ENCODE results near the gene MAD1L1. TPM values are rescaled to one million over a fixed set of nuclear protein-coding genes. Genes with fewer than 3 reads are reported as not detected.
A peak's percentile ranks its signal among the peaks of the same experiment; 100 is the strongest.

Gene MAD1L1
- total and polyA plus RNA-seq, 2 of the 13 experiments (the other 11 are each of a cell fraction or from before 2014, with no cell fraction given) = 17.4 to 64.7 TPM

DNA sequence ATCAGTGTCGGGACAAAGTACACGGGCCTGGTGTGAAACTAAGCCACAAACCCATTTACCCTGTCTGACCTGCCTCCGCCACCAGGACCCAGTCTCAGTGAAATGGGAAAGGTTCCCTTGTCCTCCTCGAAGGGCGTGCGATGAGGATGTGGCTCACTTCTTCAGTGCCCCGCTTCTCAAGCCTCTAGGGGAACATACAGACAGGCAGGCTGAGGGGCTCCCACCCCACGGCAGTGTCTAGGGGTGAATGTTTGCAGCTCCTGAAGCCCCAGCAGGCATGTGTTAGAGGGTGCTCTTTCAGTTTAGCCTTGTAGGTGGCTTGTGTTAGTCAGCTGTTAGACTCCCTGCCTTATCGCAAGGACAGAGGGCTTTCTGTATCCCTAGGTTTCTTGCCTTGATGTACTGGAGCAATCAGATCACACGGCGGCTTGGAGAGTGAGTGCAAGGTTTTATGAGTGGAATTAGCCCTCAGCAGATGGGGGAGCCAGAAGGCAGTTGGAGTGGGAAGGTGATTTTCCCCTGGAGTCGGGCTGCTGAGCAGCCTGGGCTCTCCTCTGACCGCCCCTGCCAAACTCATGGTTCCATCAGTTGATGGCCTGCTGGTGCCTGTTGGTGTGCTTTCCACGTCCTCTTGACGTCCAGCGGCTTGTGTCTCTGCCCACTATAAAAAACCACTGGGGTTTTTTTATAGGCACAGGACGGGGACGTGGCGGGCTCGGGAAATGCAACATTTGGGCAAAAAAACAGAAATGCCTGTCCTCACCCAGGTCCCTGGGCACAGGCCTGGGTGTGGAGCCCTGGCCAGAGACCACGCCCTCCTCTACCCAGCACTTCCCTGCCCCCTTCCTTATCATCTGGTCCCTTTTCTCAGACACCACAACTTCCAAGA, 10.0 kb upstream of the MAD1L1 start:
- intact Hi-C loops (cut with micrococcal nuclease; ENCODE audit: unreplicated experiment) (loop anchor here (2.0 to 10.0 kb wide), 2 partner anchors 72 to 112 kb away; partner anchors contain the start of genes EIF3B and SNX8), in situ Hi-C loops (cut with HindIII; ENCODE audit: extremely low pct_ligation_motif_present, low pct_unique_long_range_greater_than_20kb) (loop anchor here (5.0 kb wide), 1 partner anchor 105 kb away; no protein-coding TSS in a partner anchor)
- H4K20me1 ChIP-seq (ENCODE audit: insufficient read depth, low read length) = no peaks in the 10 kb centered on the region
- no peak overlapping the region for H2AFZ ChIP-seq (ENCODE audit: low read length)
- H3K79me2 ChIP-seq (ENCODE audit: insufficient read depth, low read length) = peaks cover 22% of the 10 kb centered on the region
- ATAC-seq (peak; percentile 39), DNase-seq (ENCODE audit: low spot score) (peak; percentile 26), FAIRE-seq (no peak)
- no peaks in the 10 kb centered on the region; a peak in 1 of 5 replicates for H3K27me3 ChIP-seq (ENCODE audit: control insufficient read depth in 1 of 2, insufficient read depth in 2 of 2, low read length in 2 of 2)
- H3K4me2 ChIP-seq (ENCODE audit: low read depth, low read length) = peak overlapping the region; percentile 99
- H3K9me3 ChIP-seq (ENCODE audit: low read length) = no peaks in the 10 kb centered on the region
- H3K9ac ChIP-seq (ENCODE audit: insufficient read depth, low read depth, low read length) = peak overlapping the region; percentile 96
- peak overlapping the region; percentile 72 for H3K27ac ChIP-seq (ENCODE audit: extremely low read length, insufficient read depth, low read length)
- ChIA-PET POLR2A (interaction anchor here (1.2 to 1.5 kb wide), 2 partner anchors 27 to 111 kb away, joined by 4 to 6 read pairs; partner anchors contain the start of gene EIF3B), CTCF (ENCODE audit: low intra/inter-chr PET ratio, low total read pairs) (no interaction called here)
- TSS peak; percentile 75 for BruUV-seq (replicated peaks)
- H3K36me3 ChIP-seq (replicated peaks in 1 of 2; ENCODE audit: control insufficient read depth in 1 of 2, insufficient read depth in 2 of 2, low read length in 2 of 2) = peaks cover 6 to 16% of the 10 kb centered on the region in 2 experiments
- peak overlapping the region; percentile 91 to 98 (median 98) for H3K4me3 ChIP-seq (replicated peaks in 1 of 3; ENCODE audit: insufficient read depth in 1 of 3, low read depth in 2 of 3, low read length in 3 of 3)
- peaks cover 37% of the 10 kb centered on the region for H3K4me1 ChIP-seq (ENCODE audit: insufficient read depth, low read length)
- 16% methylated on average over 13 of the region's 21 CpGs for WGBS (ENCODE audit: low lambda C conversion rate)
- TF ChIP-seq SRF (IDR thresholded peaks at IDR 0.05; ENCODE audit: low read depth, low read length) (no peak), MYNN (CRISPR knock-in tag; IDR thresholded peaks at IDR 0.05; ENCODE audit: low read depth) (no peak), ONECUT2 (CRISPR knock-in tag; IDR thresholded peaks at IDR 0.05) (no peak), SMAD1 (CRISPR knock-in tag; IDR thresholded peaks at IDR 0.05; ENCODE audit: borderline replicate concordance, low read depth) (no peak), MBD4 (IDR thresholded peaks at IDR 0.05; ENCODE audit: borderline replicate concordance, low read length) (no peak), ZNF598 (CRISPR knock-in tag; IDR thresholded peaks at IDR 0.05; ENCODE audit: borderline replicate concordance) (no peak), ZNF530 (CRISPR knock-in tag; IDR thresholded peaks at IDR 0.05; ENCODE audit: low read depth) (no peak)
- TF ChIP-seq, protein P1, sequence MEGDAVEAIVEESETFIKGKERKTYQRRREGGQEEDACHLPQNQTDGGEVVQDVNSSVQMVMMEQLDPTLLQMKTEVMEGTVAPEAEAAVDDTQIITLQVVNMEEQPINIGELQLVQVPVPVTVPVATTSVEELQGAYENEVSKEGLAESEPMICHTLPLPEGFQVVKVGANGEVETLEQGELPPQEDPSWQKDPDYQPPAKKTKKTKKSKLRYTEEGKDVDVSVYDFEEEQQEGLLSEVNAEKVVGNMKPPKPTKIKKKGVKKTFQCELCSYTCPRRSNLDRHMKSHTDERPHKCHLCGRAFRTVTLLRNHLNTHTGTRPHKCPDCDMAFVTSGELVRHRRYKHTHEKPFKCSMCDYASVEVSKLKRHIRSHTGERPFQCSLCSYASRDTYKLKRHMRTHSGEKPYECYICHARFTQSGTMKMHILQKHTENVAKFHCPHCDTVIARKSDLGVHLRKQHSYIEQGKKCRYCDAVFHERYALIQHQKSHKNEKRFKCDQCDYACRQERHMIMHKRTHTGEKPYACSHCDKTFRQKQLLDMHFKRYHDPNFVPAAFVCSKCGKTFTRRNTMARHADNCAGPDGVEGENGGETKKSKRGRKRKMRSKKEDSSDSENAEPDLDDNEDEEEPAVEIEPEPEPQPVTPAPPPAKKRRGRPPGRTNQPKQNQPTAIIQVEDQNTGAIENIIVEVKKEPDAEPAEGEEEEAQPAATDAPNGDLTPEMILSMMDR (CRISPR knock-in tag; IDR thresholded peaks at IDR 0.05) = 0 out of 2 replicates have a peak, but pooled peaks have one; percentile 11
- TF ChIP-seq, protein P2, sequence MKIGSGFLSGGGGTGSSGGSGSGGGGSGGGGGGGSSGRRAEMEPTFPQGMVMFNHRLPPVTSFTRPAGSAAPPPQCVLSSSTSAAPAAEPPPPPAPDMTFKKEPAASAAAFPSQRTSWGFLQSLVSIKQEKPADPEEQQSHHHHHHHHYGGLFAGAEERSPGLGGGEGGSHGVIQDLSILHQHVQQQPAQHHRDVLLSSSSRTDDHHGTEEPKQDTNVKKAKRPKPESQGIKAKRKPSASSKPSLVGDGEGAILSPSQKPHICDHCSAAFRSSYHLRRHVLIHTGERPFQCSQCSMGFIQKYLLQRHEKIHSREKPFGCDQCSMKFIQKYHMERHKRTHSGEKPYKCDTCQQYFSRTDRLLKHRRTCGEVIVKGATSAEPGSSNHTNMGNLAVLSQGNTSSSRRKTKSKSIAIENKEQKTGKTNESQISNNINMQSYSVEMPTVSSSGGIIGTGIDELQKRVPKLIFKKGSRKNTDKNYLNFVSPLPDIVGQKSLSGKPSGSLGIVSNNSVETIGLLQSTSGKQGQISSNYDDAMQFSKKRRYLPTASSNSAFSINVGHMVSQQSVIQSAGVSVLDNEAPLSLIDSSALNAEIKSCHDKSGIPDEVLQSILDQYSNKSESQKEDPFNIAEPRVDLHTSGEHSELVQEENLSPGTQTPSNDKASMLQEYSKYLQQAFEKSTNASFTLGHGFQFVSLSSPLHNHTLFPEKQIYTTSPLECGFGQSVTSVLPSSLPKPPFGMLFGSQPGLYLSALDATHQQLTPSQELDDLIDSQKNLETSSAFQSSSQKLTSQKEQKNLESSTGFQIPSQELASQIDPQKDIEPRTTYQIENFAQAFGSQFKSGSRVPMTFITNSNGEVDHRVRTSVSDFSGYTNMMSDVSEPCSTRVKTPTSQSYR (CRISPR knock-in tag; IDR thresholded peaks at IDR 0.05; ENCODE audit: borderline replicate concordance) = no peak
- TF ChIP-seq, protein P3, sequence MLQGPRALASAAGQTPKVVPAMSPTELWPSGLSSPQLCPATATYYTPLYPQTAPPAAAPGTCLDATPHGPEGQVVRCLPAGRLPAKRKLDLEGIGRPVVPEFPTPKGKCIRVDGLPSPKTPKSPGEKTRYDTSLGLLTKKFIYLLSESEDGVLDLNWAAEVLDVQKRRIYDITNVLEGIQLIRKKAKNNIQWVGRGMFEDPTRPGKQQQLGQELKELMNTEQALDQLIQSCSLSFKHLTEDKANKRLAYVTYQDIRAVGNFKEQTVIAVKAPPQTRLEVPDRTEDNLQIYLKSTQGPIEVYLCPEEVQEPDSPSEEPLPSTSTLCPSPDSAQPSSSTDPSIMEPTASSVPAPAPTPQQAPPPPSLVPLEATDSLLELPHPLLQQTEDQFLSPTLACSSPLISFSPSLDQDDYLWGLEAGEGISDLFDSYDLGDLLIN (CRISPR knock-in tag; IDR thresholded peaks at IDR 0.05; ENCODE audit: borderline replicate concordance) = no peak
- TF ChIP-seq, protein P4, sequence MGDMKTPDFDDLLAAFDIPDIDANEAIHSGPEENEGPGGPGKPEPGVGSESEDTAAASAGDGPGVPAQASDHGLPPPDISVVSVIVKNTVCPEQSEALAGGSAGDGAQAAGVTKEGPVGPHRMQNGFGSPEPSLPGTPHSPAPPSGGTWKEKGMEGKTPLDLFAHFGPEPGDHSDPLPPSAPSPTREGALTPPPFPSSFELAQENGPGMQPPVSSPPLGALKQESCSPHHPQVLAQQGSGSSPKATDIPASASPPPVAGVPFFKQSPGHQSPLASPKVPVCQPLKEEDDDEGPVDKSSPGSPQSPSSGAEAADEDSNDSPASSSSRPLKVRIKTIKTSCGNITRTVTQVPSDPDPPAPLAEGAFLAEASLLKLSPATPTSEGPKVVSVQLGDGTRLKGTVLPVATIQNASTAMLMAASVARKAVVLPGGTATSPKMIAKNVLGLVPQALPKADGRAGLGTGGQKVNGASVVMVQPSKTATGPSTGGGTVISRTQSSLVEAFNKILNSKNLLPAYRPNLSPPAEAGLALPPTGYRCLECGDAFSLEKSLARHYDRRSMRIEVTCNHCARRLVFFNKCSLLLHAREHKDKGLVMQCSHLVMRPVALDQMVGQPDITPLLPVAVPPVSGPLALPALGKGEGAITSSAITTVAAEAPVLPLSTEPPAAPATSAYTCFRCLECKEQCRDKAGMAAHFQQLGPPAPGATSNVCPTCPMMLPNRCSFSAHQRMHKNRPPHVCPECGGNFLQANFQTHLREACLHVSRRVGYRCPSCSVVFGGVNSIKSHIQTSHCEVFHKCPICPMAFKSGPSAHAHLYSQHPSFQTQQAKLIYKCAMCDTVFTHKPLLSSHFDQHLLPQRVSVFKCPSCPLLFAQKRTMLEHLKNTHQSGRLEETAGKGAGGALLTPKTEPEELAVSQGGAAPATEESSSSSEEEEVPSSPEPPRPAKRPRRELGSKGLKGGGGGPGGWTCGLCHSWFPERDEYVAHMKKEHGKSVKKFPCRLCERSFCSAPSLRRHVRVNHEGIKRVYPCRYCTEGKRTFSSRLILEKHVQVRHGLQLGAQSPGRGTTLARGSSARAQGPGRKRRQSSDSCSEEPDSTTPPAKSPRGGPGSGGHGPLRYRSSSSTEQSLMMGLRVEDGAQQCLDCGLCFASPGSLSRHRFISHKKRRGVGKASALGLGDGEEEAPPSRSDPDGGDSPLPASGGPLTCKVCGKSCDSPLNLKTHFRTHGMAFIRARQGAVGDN (CRISPR knock-in tag; IDR thresholded peaks at IDR 0.05) = 0 out of 2 replicates have a peak, but pooled peaks have one; percentile 5

Data from HepG2 (cell line).